Liver (tissue), 9 donors: Measurements from ENCODE around the gene EFHD2. TPM values are rescaled to one million over a fixed set of nuclear protein-coding genes. Genes with fewer than 3 reads are reported as not detected.

Source experiments
- DNase-seq: peaks from one replicate; pipeline ENCODE4 v3.0.0-alpha.2; 2017; ENCODE audit warnings: low spot score
- H3K27ac ChIP-seq, 2 donors: one replicate each; pipeline ENCODE4 v1.7.0; 2013; ENCODE audit warnings: inconsistent platforms in 2 of 2, low read length in 2 of 2, control low read depth in 1 of 2, low read depth in 1 of 2, mild to moderate bottlenecking in 1 of 2
- H3K27me3 ChIP-seq, 4 donors: one replicate each; pipeline versions ENCODE4 v1.6.1 to v1.7.0; 2013; ENCODE audit warnings: low read length in 3 of 4, inconsistent platforms in 1 of 4, mild to moderate bottlenecking in 1 of 4, moderate library complexity in 1 of 4; ENCODE audit not compliant: control insufficient read depth in 4 of 4, insufficient read depth in 4 of 4
- H3K36me3 ChIP-seq, 4 donors: one replicate each; pipeline versions ENCODE4 v1.6.1 to v1.7.0; 2013; ENCODE audit warnings: low read length in 3 of 4, mild to moderate bottlenecking in 3 of 4, low read depth in 1 of 4, moderate library complexity in 1 of 4; ENCODE audit not compliant: control insufficient read depth in 4 of 4, insufficient read depth in 3 of 4
- H3K4me1 ChIP-seq, 4 donors: one replicate each; pipeline versions ENCODE4 v1.6.1 to v1.7.0; 2013; ENCODE audit warnings: low read length in 3 of 4, mild to moderate bottlenecking in 3 of 4, moderate library complexity in 1 of 4; ENCODE audit not compliant: control insufficient read depth in 4 of 4, insufficient read depth in 4 of 4
- H3K4me3 ChIP-seq, 3 donors: one replicate each; pipeline versions ENCODE4 v1.6.1 to v1.7.0; 2013; ENCODE audit warnings: low read length in 3 of 3, control low read depth in 1 of 3, low read depth in 1 of 3, mild to moderate bottlenecking in 1 of 3
- H3K9ac ChIP-seq, 2 donors: one replicate each; pipeline ENCODE4 v1.7.0; 2013; ENCODE audit warnings: low read length in 2 of 2, mild to moderate bottlenecking in 2 of 2, moderate library complexity in 2 of 2, control low read depth in 1 of 2, low read depth in 1 of 2
- H3K9me3 ChIP-seq, 4 donors: one replicate each; pipeline versions ENCODE4 v1.6.1 to v1.7.0; 2013; ENCODE audit warnings: low read length in 3 of 4; ENCODE audit not compliant: control insufficient read depth in 4 of 4
- ATF3 ChIP-seq: IDR thresholded peaks from 2 replicates; pipeline ENCODE4 v1.6.1; 2016; ENCODE audit warnings: antibody characterized with exemption
- CTCF ChIP-seq: fragments of 150-350 bp; IDR thresholded peaks from 2 replicates; pipeline ENCODE4 v1.5.1; 2017; ENCODE audit warnings: improper control_type of control experiment, low read depth, low read length; ENCODE audit not compliant: missing input control
- EGR1 ChIP-seq, 2 donors: IDR thresholded peaks; 2 replicates each; pipeline ENCODE4 v1.6.1; 2016 to 2018; ENCODE audit warnings: antibody characterized with exemption in 2 of 2, low read depth in 2 of 2
- FOXA1 ChIP-seq: IDR thresholded peaks from 2 replicates; pipeline ENCODE4 v1.6.1; 2016; ENCODE audit warnings: antibody characterized with exemption
- GABPA ChIP-seq, 2 donors: IDR thresholded peaks in 1 of 2; conservative IDR thresholded peaks in 1 of 2; 2 replicates each; pipeline ENCODE4 v1.6.1; 2016; ENCODE audit warnings: antibody characterized with exemption in 2 of 2, mild to moderate bottlenecking in 1 of 2, moderate library complexity in 1 of 2
- HNF4A ChIP-seq, 2 donors: conservative IDR thresholded peaks; 2 replicates each; pipeline ENCODE4 v1.6.1; 2016; ENCODE audit warnings: antibody characterized with exemption in 2 of 2, mild to moderate bottlenecking in 2 of 2
- HNF4G ChIP-seq: IDR thresholded peaks from 2 replicates; pipeline ENCODE4 v1.6.1; 2016; ENCODE audit warnings: antibody characterized with exemption
- JUND ChIP-seq, 2 donors: IDR thresholded peaks; 2 replicates each; pipeline ENCODE4 v1.6.1; 2016; ENCODE audit warnings: antibody characterized with exemption in 2 of 2
- MAX ChIP-seq: IDR thresholded peaks from 2 replicates; pipeline ENCODE4 v1.6.1; 2016; ENCODE audit warnings: antibody characterized with exemption
- NR2F2 ChIP-seq: IDR thresholded peaks from 2 replicates; pipeline ENCODE4 v1.6.1; 2016; ENCODE audit warnings: antibody characterized with exemption
- RAD21 ChIP-seq, 2 donors: IDR thresholded peaks; 2 replicates each; pipeline ENCODE4 v1.6.1; 2016; ENCODE audit warnings: antibody characterized with exemption in 2 of 2, mild to moderate bottlenecking in 2 of 2
- REST ChIP-seq: IDR thresholded peaks from 2 replicates; pipeline ENCODE4 v1.6.1; 2016; ENCODE audit warnings: antibody characterized with exemption, mild to moderate bottlenecking
- RXRA ChIP-seq, 2 donors: IDR thresholded peaks; 2 replicates each; pipeline ENCODE4 v1.6.1; 2017 to 2018; ENCODE audit warnings: antibody characterized with exemption in 2 of 2, mild to moderate bottlenecking in 1 of 2
- SP1 ChIP-seq: IDR thresholded peaks from 2 replicates; pipeline ENCODE4 v1.6.1; 2018; ENCODE audit warnings: antibody characterized with exemption, mild to moderate bottlenecking
- TAF1 ChIP-seq: conservative IDR thresholded peaks from 2 replicates; pipeline ENCODE4 v1.6.1; 2016; ENCODE audit warnings: antibody characterized with exemption, mild to moderate bottlenecking
- YY1 ChIP-seq: IDR thresholded peaks from 2 replicates; pipeline ENCODE4 v1.6.1; 2016; ENCODE audit warnings: antibody characterized with exemption, mild to moderate bottlenecking
- ZBTB33 ChIP-seq: IDR thresholded peaks from 2 replicates; pipeline ENCODE4 v1.6.1; 2016; ENCODE audit warnings: antibody characterized with exemption
- WGBS: extraction: QIAGEN DNeasy Blood & Tissue Kit; methylation state at CpG from one replicate; pipeline ENCODE4 v1.1.7; 2013; 5-methylcytosine and 5-hydroxymethylcytosine counted together
- polyA plus RNA-seq, 2 donors: library from polyadenylated mRNA; stranded (reverse) in 1 of 2; unstranded in 1 of 2; fragments of 200-250 nt in 1 of 2; fragments of >200 nt in 1 of 2; fragmentation: Nextera tagmentation in 1 of 2; extraction: Ambion mirVana in 1 of 2; gene quantifications; one replicate each; pipeline versions ENCODE4 v1.2.1 to v1.2.3, GENCODE V29; 2013 to 2015
- total RNA-seq, 2 donors: library from RNA; depleted of rRNA; stranded (reverse); fragments of >200 nt; gene quantifications; one replicate each; pipeline ENCODE4 v1.2.3, GENCODE V29; 2014
- donor health status: healthy.
- donor health status: healthy.
- donor health status: healthy.
- donor health status: healthy.
- donor health status: healthy.

Gene EFHD2
- total and polyA plus RNA-seq, 4 donors = 7.4 to 23.0 (median 11.7) TPM

GRCh38 chr1:15446212-15446611, 36.5 kb downstream of the EFHD2 start:
- H3K27ac ChIP-seq = no peak overlapping the region
- H3K9ac ChIP-seq = no peak overlapping the region
- H3K27me3 ChIP-seq = no peaks in the 10 kb centered on the region
- DNase-seq = no peak
- H3K4me3 ChIP-seq = no peak overlapping the region
- H3K36me3 ChIP-seq = no peaks in the 10 kb centered on the region
- TF ChIP-seq RAD21 (IDR thresholded peaks at IDR 0.05) = no peak
- WGBS = 81% methylated on average over 4 of the region's 4 CpGs
- H3K9me3 ChIP-seq = no peaks in the 10 kb centered on the region
- no peaks in the 10 kb centered on the region for H3K4me1 ChIP-seq

GRCh38 chr1:15448877-15449462, 39.3 kb downstream of the EFHD2 start:
- H3K27me3 ChIP-seq = no peaks in the 10 kb centered on the region
- H3K9me3 ChIP-seq = no peaks in the 10 kb centered on the region
- H3K9ac ChIP-seq = no peak overlapping the region
- DNase-seq = no peak
- H3K4me1 ChIP-seq = no peaks in the 10 kb centered on the region
- no peak overlapping the region for H3K4me3 ChIP-seq
- H3K27ac ChIP-seq = no peak overlapping the region
- TF ChIP-seq JUND (IDR thresholded peaks at IDR 0.05) = no peak
- no peak for TF ChIP-seq ZBTB33
- TF ChIP-seq HNF4G = no peak
- TF ChIP-seq RXRA (IDR thresholded peaks at IDR 0.05) = no peak
- TF ChIP-seq HNF4A (conservative IDR thresholded peaks at IDR 0.05) = no peak
- TF ChIP-seq RAD21 (IDR thresholded peaks at IDR 0.05) = no peak
- TF ChIP-seq TAF1 = no peak
- no peak for TF ChIP-seq YY1
- TF ChIP-seq NR2F2 = no peak
- no peak for TF ChIP-seq GABPA (IDR thresholded peaks at IDR 0.05 in 1 of 2, conservative IDR thresholded peaks at IDR 0.05 in 1 of 2)
- no peak for TF ChIP-seq FOXA1
- no peak for TF ChIP-seq MAX
- no peak for TF ChIP-seq CTCF
- H3K36me3 ChIP-seq = no peaks in the 10 kb centered on the region
- WGBS = 93% methylated on average over 3 of the region's 3 CpGs

- 74% methylated on average over 3 of the region's 3 CpGs for WGBS
- Histone ChIP-seq H3K4me3 (no peak overlapping the region), H3K27me3 (no peaks in the 10 kb centered on the region), H3K4me1 (no peaks in the 10 kb centered on the region), H3K9ac (no peak overlapping the region), H3K36me3 (no peaks in the 10 kb centered on the region), H3K9me3 (no peaks in the 10 kb centered on the region), H3K27ac (no peak overlapping the region)
- TF ChIP-seq CTCF = no peak
- no peak for TF ChIP-seq EGR1 (IDR thresholded peaks at IDR 0.05; ENCODE audit: low read depth in 2 of 2)
- no peak for TF ChIP-seq JUND (IDR thresholded peaks at IDR 0.05)
- TF ChIP-seq MAX = no peak
- TF ChIP-seq TAF1 = no peak
- no peak for TF ChIP-seq RAD21 (IDR thresholded peaks at IDR 0.05)
- TF ChIP-seq REST = no peak
- TF ChIP-seq NR2F2 = no peak
- no peak for TF ChIP-seq FOXA1
- TF ChIP-seq SP1 = no peak
- no peak for TF ChIP-seq HNF4A (conservative IDR thresholded peaks at IDR 0.05)
- TF ChIP-seq ATF3 = no peak
- no peak for TF ChIP-seq HNF4G
- no peak for TF ChIP-seq RXRA (IDR thresholded peaks at IDR 0.05)
- DNase-seq = no peak
Measured at GRCh38 chr1:15449567-15449966, 39.9 kb downstream of the EFHD2 start.
